ENCODE data around the gene TAS2R30. TPM values are rescaled to one million over a fixed set of nuclear protein-coding genes. Genes with fewer than 3 reads are reported as not detected.
A peak's percentile ranks its signal among the peaks of the same experiment; 100 is the strongest.

Gene TAS2R30
- total and polyA plus RNA-seq, 9 of the 15 experiments (the other 6 are each of a cell fraction or from before 2014, with no cell fraction given), result 0.11 to 4.0 (median 0.99) TPM; not detected in 3

DNA sequence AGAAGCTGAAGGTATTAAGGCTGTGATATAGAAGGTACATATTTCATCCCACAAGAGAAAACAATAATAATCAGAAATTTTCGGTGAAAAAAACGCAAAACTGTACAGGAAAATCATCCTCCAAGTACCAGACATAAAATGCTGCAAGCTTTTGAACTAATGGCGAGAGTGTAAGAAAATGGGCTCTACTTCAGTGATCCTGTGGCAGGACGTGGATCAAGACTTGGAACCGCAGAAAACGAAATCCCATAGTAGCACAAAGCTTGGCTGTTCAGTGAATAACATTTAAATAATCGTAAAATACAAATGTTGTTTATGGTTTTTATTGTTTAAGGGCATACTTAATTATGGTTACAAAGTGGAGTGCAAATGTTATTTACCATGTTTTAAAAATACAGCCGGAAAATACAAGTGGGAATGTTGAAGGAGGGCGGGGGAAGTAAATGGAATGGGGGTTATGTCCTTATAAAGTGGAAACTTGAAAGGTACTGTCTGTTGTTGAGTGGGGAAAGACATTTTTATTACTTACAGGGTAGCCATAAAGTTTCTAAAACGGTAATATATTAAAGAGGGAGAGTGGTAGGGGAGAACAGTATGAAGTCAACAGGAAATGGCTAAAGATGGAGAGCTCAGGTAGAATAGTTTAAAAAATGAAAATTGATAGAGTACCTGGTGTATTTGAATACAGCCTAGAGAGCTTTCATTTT, 37.7 kb upstream of the TAS2R30 start:
- ATAC-seq (0 out of 3 replicates have a peak, but pooled peaks have one; percentile 18), FAIRE-seq (peak; percentile 48), DNase-seq (ENCODE audit: extremely low read depth in 1 of 4, low spot score in 3 of 4) (peak in 1 of 4 experiments; percentile 5)
- H3K27me3 ChIP-seq (ENCODE audit: control insufficient read depth in 2 of 2, insufficient read depth in 2 of 2, low read length in 2 of 2), result no peaks in the 10 kb centered on the region
- in situ Hi-C loops (cut with MboI), result no loop called here
- no peaks in the 10 kb centered on the region for H3K9me1 ChIP-seq (ENCODE audit: control insufficient read depth, insufficient read depth, low read length)
- H2AFZ ChIP-seq (ENCODE audit: low read depth, low read length), result peak overlapping the region; percentile 94
- peaks cover 6 to 14% of the 10 kb centered on the region in 2 experiments; a peak in 4 of 5 replicates for H3K4me1 ChIP-seq (replicated peaks in 1 of 2; ENCODE audit: control insufficient read depth in 2 of 2, insufficient read depth in 2 of 2, low read length in 2 of 2)
- ChIA-PET POLR2A (interaction anchor here (0.8 to 2.1 kb wide), 5 partner anchors 9 to 64 kb away, joined by 3 to 12 read pairs (median 6); no protein-coding TSS in a partner anchor), CTCF (ENCODE audit: low intra/inter-chr PET ratio) (no interaction called here)
- under 1% methylated on average over 10 of the region's 10 CpGs for WGBS (ENCODE audit: insufficient coverage, low coverage, missing lambda C conversion rate)
- H3K4me3 ChIP-seq, result peak overlapping the region; percentile 50
- peak overlapping the region; percentile 87 for H3K4me2 ChIP-seq (ENCODE audit: insufficient read depth, low read length)
- TSS peak; percentile 77 for BruUV-seq (replicated peaks)
- H3K9ac ChIP-seq (ENCODE audit: insufficient read depth in 1 of 2, low read depth in 2 of 2, low read length in 2 of 2), result peak overlapping the region; percentile 97 to 98; a peak in 3 of 4 replicates
- peaks cover 73% of the 10 kb centered on the region for H3K79me2 ChIP-seq (ENCODE audit: control insufficient read depth, insufficient read depth, low read length)
- TF ChIP-seq, protein P1, sequence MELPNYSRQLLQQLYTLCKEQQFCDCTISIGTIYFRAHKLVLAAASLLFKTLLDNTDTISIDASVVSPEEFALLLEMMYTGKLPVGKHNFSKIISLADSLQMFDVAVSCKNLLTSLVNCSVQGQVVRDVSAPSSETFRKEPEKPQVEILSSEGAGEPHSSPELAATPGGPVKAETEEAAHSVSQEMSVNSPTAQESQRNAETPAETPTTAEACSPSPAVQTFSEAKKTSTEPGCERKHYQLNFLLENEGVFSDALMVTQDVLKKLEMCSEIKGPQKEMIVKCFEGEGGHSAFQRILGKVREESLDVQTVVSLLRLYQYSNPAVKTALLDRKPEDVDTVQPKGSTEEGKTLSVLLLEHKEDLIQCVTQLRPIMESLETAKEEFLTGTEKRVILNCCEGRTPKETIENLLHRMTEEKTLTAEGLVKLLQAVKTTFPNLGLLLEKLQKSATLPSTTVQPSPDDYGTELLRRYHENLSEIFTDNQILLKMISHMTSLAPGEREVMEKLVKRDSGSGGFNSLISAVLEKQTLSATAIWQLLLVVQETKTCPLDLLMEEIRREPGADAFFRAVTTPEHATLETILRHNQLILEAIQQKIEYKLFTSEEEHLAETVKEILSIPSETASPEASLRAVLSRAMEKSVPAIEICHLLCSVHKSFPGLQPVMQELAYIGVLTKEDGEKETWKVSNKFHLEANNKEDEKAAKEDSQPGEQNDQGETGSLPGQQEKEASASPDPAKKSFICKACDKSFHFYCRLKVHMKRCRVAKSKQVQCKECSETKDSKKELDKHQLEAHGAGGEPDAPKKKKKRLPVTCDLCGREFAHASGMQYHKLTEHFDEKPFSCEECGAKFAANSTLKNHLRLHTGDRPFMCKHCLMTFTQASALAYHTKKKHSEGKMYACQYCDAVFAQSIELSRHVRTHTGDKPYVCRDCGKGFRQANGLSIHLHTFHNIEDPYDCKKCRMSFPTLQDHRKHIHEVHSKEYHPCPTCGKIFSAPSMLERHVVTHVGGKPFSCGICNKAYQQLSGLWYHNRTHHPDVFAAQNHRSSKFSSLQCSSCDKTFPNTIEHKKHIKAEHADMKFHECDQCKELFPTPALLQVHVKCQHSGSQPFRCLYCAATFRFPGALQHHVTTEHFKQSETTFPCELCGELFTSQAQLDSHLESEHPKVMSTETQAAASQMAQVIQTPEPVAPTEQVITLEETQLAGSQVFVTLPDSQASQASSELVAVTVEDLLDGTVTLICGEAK (IDR thresholded peaks at IDR 0.05), result 0 out of 2 replicates have a peak, but pooled peaks have one; percentile 19
- TF ChIP-seq, protein P1 (CRISPR knock-in tag; IDR thresholded peaks at IDR 0.05), result no peak
- TF ChIP-seq, protein P2, sequence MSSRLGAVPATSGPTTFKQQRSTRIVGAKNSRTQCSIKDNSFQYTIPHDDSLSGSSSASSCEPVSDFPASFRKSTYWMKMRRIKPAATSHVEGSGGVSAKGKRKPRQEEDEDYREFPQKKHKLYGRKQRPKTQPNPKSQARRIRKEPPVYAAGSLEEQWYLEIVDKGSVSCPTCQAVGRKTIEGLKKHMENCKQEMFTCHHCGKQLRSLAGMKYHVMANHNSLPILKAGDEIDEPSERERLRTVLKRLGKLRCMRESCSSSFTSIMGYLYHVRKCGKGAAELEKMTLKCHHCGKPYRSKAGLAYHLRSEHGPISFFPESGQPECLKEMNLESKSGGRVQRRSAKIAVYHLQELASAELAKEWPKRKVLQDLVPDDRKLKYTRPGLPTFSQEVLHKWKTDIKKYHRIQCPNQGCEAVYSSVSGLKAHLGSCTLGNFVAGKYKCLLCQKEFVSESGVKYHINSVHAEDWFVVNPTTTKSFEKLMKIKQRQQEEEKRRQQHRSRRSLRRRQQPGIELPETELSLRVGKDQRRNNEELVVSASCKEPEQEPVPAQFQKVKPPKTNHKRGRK (tag; IDR thresholded peaks at IDR 0.05), result 0 out of 2 replicates have a peak, but pooled peaks have one; percentile 40
- TF ChIP-seq, protein P3, sequence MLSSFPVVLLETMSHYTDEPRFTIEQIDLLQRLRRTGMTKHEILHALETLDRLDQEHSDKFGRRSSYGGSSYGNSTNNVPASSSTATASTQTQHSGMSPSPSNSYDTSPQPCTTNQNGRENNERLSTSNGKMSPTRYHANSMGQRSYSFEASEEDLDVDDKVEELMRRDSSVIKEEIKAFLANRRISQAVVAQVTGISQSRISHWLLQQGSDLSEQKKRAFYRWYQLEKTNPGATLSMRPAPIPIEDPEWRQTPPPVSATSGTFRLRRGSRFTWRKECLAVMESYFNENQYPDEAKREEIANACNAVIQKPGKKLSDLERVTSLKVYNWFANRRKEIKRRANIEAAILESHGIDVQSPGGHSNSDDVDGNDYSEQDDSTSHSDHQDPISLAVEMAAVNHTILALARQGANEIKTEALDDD (IDR thresholded peaks at IDR 0.05), result 0 out of 2 replicates have a peak, but pooled peaks have one; percentile 1
- TF ChIP-seq, protein P4, sequence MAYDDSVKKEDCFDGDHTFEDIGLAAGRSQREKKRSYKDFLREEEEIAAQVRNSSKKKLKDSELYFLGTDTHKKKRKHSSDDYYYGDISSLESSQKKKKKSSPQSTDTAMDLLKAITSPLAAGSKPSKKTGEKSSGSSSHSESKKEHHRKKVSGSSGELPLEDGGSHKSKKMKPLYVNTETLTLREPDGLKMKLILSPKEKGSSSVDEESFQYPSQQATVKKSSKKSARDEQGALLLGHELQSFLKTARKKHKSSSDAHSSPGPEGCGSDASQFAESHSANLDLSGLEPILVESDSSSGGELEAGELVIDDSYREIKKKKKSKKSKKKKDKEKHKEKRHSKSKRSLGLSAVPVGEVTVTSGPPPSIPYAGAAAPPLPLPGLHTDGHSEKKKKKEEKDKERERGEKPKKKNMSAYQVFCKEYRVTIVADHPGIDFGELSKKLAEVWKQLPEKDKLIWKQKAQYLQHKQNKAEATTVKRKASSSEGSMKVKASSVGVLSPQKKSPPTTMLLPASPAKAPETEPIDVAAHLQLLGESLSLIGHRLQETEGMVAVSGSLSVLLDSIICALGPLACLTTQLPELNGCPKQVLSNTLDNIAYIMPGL (CRISPR knock-in tag; IDR thresholded peaks at IDR 0.05), result no peak
- no peaks in the 10 kb centered on the region for H3K9me3 ChIP-seq (replicated peaks; ENCODE audit: control insufficient read depth, insufficient read depth, low read depth, low read length)
- peak overlapping the region; percentile 99 for H3K27ac ChIP-seq (ENCODE audit: extremely low read depth, low read depth, low read length)
- H3K36me3 ChIP-seq (ENCODE audit: control insufficient read depth, insufficient read depth, low read length), result peaks cover 29% of the 10 kb centered on the region; the same call in 2 of the 3 replicates
- H4K20me1 ChIP-seq (replicated peaks; ENCODE audit: control insufficient read depth, insufficient read depth, low read length), result 0 out of 2 replicates have a peak, but pooled peaks cover 5% of the 10 kb centered on the region
- intact Hi-C loops (cut with micrococcal nuclease), result no loop called here
